Measurements from ENCODE around the gene ID2. TPM values are rescaled to one million over a fixed set of nuclear protein-coding genes. Genes with fewer than 3 reads are reported as not detected.

Gene ID2
- total RNA-seq, 1 donor from 2014 or later = 11.9 TPM

DNA sequence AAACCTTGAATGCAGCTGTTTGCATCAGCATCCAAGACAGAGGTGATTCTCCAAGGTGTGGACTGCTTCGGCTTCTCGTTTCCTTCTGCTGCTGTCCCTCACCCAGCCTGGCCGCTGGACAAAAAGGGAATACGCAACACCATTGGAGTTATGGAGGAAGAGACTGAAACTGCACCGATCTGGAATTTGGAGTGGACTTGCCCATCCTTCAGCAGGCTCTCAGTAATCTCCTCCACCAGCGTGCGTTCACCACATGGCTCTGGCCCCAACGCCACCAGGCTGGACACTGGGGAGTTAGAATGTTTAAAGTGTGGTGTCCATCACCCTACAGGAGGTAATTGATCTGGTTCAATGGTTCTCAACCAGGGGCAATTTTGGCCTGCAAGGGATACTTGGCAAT is 41.4 kb upstream of the ID2 start:
- Mint-ChIP-seq H3K4me1 (ENCODE audit: unreplicated experiment) (peaks cover 13% of the 10 kb centered on the region), H3K27me3 (ENCODE audit: unreplicated experiment) (peaks cover 4% of the 10 kb centered on the region), H3K27ac (ENCODE audit: unreplicated experiment) (no peak overlapping the region), H3K36me3 (ENCODE audit: unreplicated experiment) (no peaks in the 10 kb centered on the region), H3K9me3 (ENCODE audit: unreplicated experiment) (no peaks in the 10 kb centered on the region), H3K4me3 (ENCODE audit: unreplicated experiment) (no peak overlapping the region)
- TF ChIP-seq, protein P1, sequence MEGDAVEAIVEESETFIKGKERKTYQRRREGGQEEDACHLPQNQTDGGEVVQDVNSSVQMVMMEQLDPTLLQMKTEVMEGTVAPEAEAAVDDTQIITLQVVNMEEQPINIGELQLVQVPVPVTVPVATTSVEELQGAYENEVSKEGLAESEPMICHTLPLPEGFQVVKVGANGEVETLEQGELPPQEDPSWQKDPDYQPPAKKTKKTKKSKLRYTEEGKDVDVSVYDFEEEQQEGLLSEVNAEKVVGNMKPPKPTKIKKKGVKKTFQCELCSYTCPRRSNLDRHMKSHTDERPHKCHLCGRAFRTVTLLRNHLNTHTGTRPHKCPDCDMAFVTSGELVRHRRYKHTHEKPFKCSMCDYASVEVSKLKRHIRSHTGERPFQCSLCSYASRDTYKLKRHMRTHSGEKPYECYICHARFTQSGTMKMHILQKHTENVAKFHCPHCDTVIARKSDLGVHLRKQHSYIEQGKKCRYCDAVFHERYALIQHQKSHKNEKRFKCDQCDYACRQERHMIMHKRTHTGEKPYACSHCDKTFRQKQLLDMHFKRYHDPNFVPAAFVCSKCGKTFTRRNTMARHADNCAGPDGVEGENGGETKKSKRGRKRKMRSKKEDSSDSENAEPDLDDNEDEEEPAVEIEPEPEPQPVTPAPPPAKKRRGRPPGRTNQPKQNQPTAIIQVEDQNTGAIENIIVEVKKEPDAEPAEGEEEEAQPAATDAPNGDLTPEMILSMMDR (IDR thresholded peaks at IDR 0.05) = no peak
- no peak for DNase-seq (ENCODE audit: extremely low spot score, unreplicated experiment)

DNA sequence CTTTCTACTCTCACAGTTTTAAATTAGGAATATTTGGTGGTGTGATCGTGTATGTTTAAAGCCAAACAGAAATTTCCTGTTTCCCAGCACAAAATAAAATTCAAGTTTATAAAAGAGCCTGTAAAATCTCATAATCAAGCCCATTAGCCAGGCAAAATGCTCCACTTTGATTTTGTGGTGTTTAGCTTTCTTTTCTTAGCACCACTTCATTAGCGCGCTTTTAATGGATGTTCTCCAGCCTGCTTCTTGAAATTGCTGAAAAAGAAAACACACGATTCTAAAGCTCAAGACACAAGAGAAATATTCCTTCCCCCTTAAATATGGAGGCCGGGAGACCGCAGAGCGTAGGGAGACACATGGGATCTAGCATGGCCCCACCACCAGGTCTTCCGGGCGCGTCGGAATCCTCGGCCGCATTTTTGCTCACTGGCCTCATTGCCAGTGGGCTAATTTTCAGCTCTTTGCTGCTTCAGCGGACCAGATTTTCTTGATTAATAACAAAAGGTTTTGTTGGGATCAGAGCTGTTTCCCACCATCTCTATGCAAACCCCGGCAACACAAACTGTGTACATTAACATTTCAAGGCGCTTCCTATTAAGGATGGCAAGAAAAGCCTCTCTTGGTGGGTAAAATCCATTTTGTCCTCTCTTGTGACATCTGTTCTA is 40.4 kb upstream of the ID2 start:
- no peaks in the 10 kb centered on the region for H3K9me3 Mint-ChIP-seq (ENCODE audit: unreplicated experiment)

DNA sequence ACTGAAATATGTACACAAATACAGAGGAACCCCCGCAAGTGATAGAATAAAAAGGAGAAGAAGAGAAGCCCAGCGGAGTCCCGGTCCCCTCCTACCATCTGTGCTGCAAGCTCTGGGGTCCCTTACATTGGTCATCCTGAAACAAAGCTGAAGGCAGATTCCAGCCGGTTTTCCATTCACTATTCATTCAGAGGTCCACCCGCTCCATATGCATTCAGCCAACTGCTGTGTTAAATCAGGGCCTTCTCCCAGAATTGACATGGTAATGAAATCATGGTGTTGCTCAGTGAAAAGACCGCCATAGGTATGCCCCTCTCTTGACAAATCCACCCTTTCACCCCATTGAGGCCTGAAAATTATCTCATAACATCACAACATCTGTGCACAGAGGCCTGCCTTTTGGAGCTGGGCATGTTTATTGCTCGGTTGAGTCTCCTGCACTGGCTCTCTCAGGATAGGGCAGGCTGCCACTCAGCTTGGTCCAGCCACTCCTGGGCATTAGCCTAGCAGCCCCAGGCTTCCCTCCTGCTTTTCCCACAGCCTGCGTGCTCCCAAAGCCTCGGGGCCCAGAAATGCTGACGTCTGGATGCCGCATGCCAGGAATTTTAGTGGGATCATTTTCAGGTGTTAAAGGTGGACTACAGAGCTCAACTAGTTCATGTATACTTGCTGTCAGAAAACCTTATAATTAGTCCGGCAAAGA is 39.3 kb upstream of the ID2 start:
- Mint-ChIP-seq H3K36me3 (ENCODE audit: unreplicated experiment) (no peaks in the 10 kb centered on the region), H3K4me1 (ENCODE audit: unreplicated experiment) (no peaks in the 10 kb centered on the region), H3K27ac (ENCODE audit: unreplicated experiment) (no peak overlapping the region), H3K9me3 (ENCODE audit: unreplicated experiment) (no peaks in the 10 kb centered on the region), H3K4me3 (ENCODE audit: unreplicated experiment) (no peak overlapping the region), H3K27me3 (ENCODE audit: unreplicated experiment) (peaks cover 4% of the 10 kb centered on the region)
- TF ChIP-seq, protein P1 (IDR thresholded peaks at IDR 0.05) = no peak
- DNase-seq (ENCODE audit: extremely low spot score, unreplicated experiment) = no peak

More for the DNA sequence above, 40.4 kb upstream of the ID2 start:
- H3K4me3 Mint-ChIP-seq (ENCODE audit: unreplicated experiment) = no peak overlapping the region
- H3K4me1 Mint-ChIP-seq (ENCODE audit: unreplicated experiment) = peaks cover 8% of the 10 kb centered on the region
- no peak for DNase-seq (ENCODE audit: extremely low spot score, unreplicated experiment)
- TF ChIP-seq, protein P1 (IDR thresholded peaks at IDR 0.05) = no peak
- H3K27ac Mint-ChIP-seq (ENCODE audit: unreplicated experiment) = no peak overlapping the region
- no peaks in the 10 kb centered on the region for H3K36me3 Mint-ChIP-seq (ENCODE audit: unreplicated experiment)
- H3K27me3 Mint-ChIP-seq (ENCODE audit: unreplicated experiment) = peaks cover 4% of the 10 kb centered on the region

DNA sequence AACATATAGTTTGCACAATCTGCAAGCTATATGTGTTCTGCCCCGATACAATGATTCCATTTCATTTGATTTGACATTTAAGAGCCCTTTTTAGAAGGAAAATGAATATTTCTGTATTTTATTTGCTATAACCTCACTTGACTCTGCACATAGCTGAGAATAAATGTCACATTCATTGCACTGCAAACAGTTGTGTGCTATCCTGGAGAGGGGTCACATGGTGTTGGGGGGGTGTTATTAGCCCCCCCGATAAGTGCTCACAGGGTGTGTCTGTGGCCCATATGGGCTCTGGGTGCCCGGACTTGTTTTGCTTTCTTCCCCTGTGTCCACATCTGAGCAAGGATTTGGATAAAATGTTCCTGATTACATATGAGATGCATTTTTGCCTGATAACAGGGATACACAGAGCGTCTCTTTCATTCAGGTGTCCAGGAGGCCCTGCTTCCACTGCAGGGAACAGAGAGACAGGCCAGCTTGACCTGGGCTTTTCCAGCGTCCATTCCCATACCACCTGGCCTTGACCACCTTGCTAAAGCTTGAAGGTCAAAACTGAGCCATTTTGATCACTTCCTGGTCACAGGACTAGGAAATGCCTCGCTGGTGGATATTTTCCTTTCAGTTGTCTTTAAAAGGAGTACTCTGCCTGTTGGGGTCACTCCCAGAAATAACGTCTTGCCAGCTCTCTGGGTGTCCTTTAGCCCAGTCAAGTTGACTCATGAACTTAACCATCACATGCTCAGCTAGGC is 38.4 kb upstream of the ID2 start:
- Mint-ChIP-seq H3K4me1 (ENCODE audit: unreplicated experiment) (no peaks in the 10 kb centered on the region), H3K9me3 (ENCODE audit: unreplicated experiment) (no peaks in the 10 kb centered on the region)
- TF ChIP-seq, protein P1 (IDR thresholded peaks at IDR 0.05) = no peak

DNA sequence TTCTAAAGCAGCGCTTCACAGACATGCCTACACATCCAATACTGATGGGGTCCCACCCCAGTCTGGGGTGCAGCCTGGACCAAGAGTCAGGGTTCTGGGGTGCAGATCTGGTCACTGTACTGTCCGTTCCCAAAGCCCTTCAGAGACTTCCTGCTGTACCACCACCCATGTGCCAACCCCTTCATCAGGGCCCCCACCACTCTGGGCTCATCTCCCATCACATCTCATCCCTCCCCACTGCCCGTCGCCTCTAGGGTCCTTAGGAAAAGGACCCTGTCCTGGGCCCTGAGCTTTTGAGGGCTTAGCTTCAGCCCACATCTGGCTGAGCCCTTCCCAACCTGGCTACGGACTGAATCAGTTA is 37.9 kb upstream of the ID2 start:
- no peak for DNase-seq (ENCODE audit: extremely low spot score, unreplicated experiment)
- H3K4me1 Mint-ChIP-seq (ENCODE audit: unreplicated experiment) = no peaks in the 10 kb centered on the region
- no peak overlapping the region for H3K4me3 Mint-ChIP-seq (ENCODE audit: unreplicated experiment)

More for the DNA sequence above, 38.4 kb upstream of the ID2 start:
- H3K36me3 Mint-ChIP-seq (ENCODE audit: unreplicated experiment) = no peaks in the 10 kb centered on the region
- DNase-seq (ENCODE audit: extremely low spot score, unreplicated experiment) = no peak
- no peaks in the 10 kb centered on the region for H3K27me3 Mint-ChIP-seq (ENCODE audit: unreplicated experiment)
- no peak overlapping the region for H3K4me3 Mint-ChIP-seq (ENCODE audit: unreplicated experiment)
- no peak overlapping the region for H3K27ac Mint-ChIP-seq (ENCODE audit: unreplicated experiment)

More for the DNA sequence above, 37.9 kb upstream of the ID2 start:
- TF ChIP-seq, protein P1 (IDR thresholded peaks at IDR 0.05) = no peak
- no peaks in the 10 kb centered on the region for H3K36me3 Mint-ChIP-seq (ENCODE audit: unreplicated experiment)
- H3K27me3 Mint-ChIP-seq (ENCODE audit: unreplicated experiment) = no peaks in the 10 kb centered on the region
- no peak overlapping the region for H3K27ac Mint-ChIP-seq (ENCODE audit: unreplicated experiment)
- H3K9me3 Mint-ChIP-seq (ENCODE audit: unreplicated experiment) = no peaks in the 10 kb centered on the region
